Hepatocyte (in vitro differentiated cells): ENCODE data around the gene CCDC73.

Experiments used
- CTCF ChIP-seq: fragments of 200-600 bp; sonication (generic); IDR thresholded peaks from 2 replicates; pipeline ENCODE4 v1.5.1; 2016; ENCODE audit warnings: antibody characterized with exemption, mild to moderate bottlenecking; ENCODE audit not compliant: poor library complexity
- EZH2 ChIP-seq: fragments of 200-600 bp; sonication (generic); IDR thresholded peaks from 2 replicates; pipeline ENCODE4 v1.6.1; 2016; ENCODE audit warnings: antibody characterized with exemption, mild to moderate bottlenecking, borderline replicate concordance

- TF ChIP-seq CTCF (no peak), EZH2 (no peak)
These were observed 219.4 kb downstream of the CCDC73 start for GRCh38 chr11:32575070-32575469.
